ENCODE data around the gene MTMR8. TPM values are rescaled to one million over a fixed set of nuclear protein-coding genes. Genes with fewer than 3 reads are reported as not detected.

MTMR8 gene
- 1 to 10 TPM; 1.4 to 1.7 TPM for total RNA-seq

DNA sequence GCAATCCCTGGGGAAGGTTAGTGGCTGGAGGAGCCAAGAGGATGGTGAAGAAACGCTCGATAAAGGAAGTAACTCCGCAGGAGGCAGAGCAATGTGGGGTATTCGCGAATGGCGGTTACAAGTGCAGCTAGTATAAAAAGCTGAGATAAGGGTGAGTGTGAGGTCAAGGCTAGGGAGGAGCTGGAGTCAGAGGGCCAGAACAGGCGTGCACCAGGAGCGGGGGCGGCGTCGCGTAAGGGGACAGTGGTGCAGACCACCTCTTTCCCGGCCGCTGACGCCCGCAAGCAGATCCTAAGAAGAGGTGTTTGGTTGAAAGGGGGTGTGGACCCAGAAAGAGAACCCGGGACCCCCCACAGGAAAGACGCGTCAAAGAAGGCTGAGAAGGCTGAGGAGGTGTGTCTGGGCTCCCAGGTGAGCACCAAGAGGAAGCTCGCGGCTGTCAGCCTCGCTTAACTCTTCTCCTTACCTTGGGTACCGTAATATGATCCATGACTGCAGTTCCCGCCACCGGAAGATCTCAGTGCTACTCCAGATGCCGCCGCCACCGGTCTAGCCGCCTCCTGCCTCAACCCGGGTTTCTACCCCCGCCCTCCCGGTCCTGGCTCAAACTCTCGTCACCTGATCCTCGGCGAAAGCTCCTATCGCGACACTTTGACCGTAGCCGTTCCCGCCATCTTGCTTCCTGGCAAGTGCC, at the start of gene MTMR8:
TSS of gene MTMR8 (minus strand) at position 579 of the 694 bp plus-strand sequence. CDS start at position 490, 89 bp downstream.

GRCh38 chrX:64230123-64230970, 164.9 kb downstream of the MTMR8 start, which contains the start of gene ASB12:
ASB12 (minus strand) TSS chrX:64230607; CDS start chrX:64225650, 4,957 bp downstream.

Other genes starting within 250 kb of the MTMR8 start
- 1 to 10 TPM; 1.7 to 2.0 TPM for gene AMER1, start 189.7 kb downstream of the MTMR8 start, total RNA-seq
- gene ASB12, start 164.8 kb downstream of the MTMR8 start, total RNA-seq, result not detected